Activated CD8-positive, alpha-beta T cell treated with anti-CD3 and anti-CD28 coated beads for 36 hours (primary cell): ENCODE data around the gene PIGQ. TPM values are rescaled to one million over a fixed set of nuclear protein-coding genes. Genes with fewer than 3 reads are reported as not detected.

Experiments
- ATAC-seq: fragments of 200-7000 bp; cut with Tn5 transposase; one replicate; pipeline ENCODE4 v1.10.0; 2021; ENCODE audit warnings: mild to moderate bottlenecking, moderate library complexity
- CTCF ChIA-PET: fragments of 350-600 bp; sonication (Branson Sonifier 250); formaldehyde crosslinking; loops from one replicate; lab custom pipeline; 2021; ENCODE audit warnings: antibody characterized with exemption; lab: Charles Lee
- POLR2A ChIA-PET: fragments of 350-600 bp; sonication (Branson Sonifier 250); formaldehyde crosslinking; loops from one replicate; lab custom pipeline; 2021; ENCODE audit warnings: antibody characterized with exemption; lab: Charles Lee
- DNase-seq: peaks from one replicate; pipeline ENCODE4 v3.0.0-alpha.2; 2020
- H3K27ac Mint-ChIP-seq: one replicate; pipeline ENCODE4 v1.8.0; 2021; ENCODE audit warnings: mild to moderate bottlenecking, mixed read lengths
- H3K27me3 Mint-ChIP-seq: one replicate; pipeline ENCODE4 v1.8.0; 2021; ENCODE audit warnings: mixed read lengths
- H3K36me3 Mint-ChIP-seq: one replicate; pipeline ENCODE4 v1.8.0; 2021; ENCODE audit warnings: low read depth, mixed read lengths
- H3K4me1 Mint-ChIP-seq: one replicate; pipeline ENCODE4 v1.8.0; 2021; ENCODE audit warnings: low read depth, mixed read lengths
- H3K4me3 Mint-ChIP-seq: one replicate; pipeline ENCODE4 v1.8.0; 2021; ENCODE audit warnings: mild to moderate bottlenecking, moderate library complexity, mixed read lengths
- H3K9me3 Mint-ChIP-seq: one replicate; pipeline ENCODE4 v1.8.0; 2021; ENCODE audit warnings: mixed read lengths
- intact Hi-C: fragments of 100-400 bp; cut with micrococcal nuclease; formaldehyde crosslinking; loops from one replicate; pipeline ENCODE4 v1.10.0; 2022
- total RNA-seq, 2 experiments: library from RNA; stranded (reverse); gene quantifications; one replicate each; pipeline ENCODE4 v1.2.3, GENCODE V29; 2021
- TF ChIP-seq, protein P1 (sequence below): fragments of 200-600 bp; IDR thresholded peaks from one replicate; pipeline ENCODE4 v1.8.0; 2022; ENCODE audit warnings: antibody characterized with exemption, mild to moderate bottlenecking

The PIGQ gene
- total RNA-seq, 2 experiments from 2014 or later, result 18.5 to 18.6 TPM

DNA sequence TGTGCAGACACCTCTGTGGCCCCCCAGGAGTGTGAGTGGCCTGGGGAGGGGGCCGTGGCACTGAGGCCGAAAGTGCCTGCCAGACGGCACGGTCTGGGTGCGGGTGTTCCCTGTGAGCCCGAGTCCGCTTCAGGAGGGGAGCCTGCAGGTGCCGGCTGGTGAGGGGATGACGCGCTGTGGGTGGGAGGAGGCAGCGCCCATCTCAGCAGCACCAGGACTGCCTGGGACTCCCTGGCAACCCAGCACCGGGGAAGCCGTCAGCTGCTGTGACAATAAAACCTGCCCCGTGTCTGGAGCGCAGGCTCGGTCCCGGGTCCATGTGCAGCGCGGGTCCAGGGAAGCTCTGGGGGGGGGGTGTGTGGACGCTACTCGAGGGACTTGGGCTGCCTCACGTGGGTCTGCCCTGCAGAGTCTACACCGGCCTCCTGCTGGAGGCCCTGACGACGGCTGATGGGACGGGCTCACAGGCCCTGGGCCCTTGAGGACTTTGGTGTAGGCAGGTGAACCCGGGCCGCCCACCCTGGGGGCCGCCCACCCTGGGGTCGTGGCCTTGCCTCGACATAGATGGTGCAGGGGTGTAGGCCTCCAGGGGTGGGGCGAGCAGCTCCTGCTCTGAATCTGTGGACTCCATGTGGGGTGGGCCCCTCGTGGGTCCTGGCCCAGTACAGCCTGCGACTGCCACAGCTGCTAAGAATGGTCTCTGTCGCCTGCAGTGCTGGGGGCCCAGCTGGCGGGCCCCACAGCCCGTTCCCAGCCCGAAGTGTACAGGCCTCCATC is 14.2 kb downstream of the PIGQ start:
- Mint-ChIP-seq H3K4me1 (peaks cover 5% of the 10 kb centered on the region), H3K9me3 (no peaks in the 10 kb centered on the region)

DNA sequence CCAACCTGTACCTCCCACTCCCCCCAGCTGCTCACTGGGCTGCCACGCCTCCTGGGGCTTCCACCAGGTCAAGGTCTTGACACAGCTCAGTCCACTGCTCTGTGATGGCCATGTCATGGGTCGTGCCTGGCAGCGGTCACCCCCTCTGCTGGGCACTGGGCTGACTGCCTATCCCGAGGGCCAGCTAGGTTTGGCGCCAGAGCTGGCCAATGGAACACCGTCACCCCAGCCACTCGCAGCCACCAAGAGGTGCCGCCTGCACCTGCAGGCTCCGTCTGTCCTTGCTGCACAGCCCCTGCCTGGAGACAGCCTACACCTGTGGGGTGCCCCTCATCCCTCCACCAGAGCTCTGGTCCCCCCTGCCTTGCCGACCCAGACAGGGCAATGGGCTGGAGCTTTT is 15.6 kb downstream of the PIGQ start:
- DNase-seq, result no peak
- Mint-ChIP-seq H3K27ac (no peak overlapping the region), H3K9me3 (no peaks in the 10 kb centered on the region), H3K4me3 (no peak overlapping the region), H3K4me1 (peaks cover 4% of the 10 kb centered on the region), H3K27me3 (no peaks in the 10 kb centered on the region), H3K36me3 (peaks cover 13% of the 10 kb centered on the region)
- intact Hi-C loops, result loop anchor here (10.0 kb wide), 1 partner anchor 79 kb away; the partner anchor contains the start of gene RHOT2
- TF ChIP-seq, protein P1, sequence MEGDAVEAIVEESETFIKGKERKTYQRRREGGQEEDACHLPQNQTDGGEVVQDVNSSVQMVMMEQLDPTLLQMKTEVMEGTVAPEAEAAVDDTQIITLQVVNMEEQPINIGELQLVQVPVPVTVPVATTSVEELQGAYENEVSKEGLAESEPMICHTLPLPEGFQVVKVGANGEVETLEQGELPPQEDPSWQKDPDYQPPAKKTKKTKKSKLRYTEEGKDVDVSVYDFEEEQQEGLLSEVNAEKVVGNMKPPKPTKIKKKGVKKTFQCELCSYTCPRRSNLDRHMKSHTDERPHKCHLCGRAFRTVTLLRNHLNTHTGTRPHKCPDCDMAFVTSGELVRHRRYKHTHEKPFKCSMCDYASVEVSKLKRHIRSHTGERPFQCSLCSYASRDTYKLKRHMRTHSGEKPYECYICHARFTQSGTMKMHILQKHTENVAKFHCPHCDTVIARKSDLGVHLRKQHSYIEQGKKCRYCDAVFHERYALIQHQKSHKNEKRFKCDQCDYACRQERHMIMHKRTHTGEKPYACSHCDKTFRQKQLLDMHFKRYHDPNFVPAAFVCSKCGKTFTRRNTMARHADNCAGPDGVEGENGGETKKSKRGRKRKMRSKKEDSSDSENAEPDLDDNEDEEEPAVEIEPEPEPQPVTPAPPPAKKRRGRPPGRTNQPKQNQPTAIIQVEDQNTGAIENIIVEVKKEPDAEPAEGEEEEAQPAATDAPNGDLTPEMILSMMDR, result no peak
- no peak for ATAC-seq
- POLR2A ChIA-PET, result interaction anchor here (1.3 kb wide), 1 partner anchor 24 kb away, joined by 3 read pairs; no protein-coding TSS in a partner anchor
- CTCF ChIA-PET, result no interaction called here

More for the DNA sequence above, 14.2 kb downstream of the PIGQ start:
- TF ChIP-seq, protein P1, result no peak
- Mint-ChIP-seq H3K4me3 (no peak overlapping the region), H3K27me3 (no peaks in the 10 kb centered on the region), H3K27ac (no peak overlapping the region), H3K36me3 (peaks cover 13% of the 10 kb centered on the region)
- ATAC-seq (no peak), DNase-seq (no peak)
- ChIA-PET CTCF (no interaction called here), POLR2A (interaction anchor here (1.0 kb wide), 1 partner anchor 57 kb away, joined by 3 read pairs; the partner anchor contains the start of gene CAPN15)
- intact Hi-C loops, result loop anchor here (10.0 kb wide), 1 partner anchor 81 kb away; the partner anchor contains the start of gene RHOT2

DNA sequence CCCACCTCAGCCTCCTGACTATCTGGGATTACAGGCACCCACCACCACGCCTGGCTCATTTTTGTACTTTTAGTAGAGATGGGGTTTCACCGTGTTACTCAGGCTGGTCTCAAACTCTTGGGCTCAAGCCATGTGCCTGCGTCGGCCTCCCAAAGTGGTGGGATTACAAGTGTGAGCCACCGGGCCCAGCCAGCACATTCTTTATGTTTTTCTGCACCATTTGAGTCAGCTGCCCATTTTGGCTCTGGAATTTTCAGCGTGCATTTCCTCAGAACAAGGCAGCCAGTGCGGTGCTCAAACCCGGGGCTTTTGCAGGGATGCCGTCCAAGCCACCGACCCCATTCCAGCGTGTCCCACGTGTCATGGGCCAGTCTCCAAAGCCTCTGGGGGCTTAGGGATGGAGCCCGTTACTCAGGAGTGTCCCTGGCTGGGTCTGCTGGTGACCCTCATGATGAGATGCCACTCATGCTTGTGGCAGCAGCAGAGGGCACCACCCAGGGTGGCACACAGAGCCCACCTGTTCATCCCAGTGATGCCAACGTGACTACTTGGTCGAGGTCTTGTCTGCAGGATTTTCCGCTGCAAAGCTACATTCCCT is 16.4 kb downstream of the PIGQ start:
- CTCF ChIA-PET, result no interaction called here
- Mint-ChIP-seq H3K4me1 (peaks cover 10% of the 10 kb centered on the region), H3K27me3 (no peaks in the 10 kb centered on the region), H3K27ac (no peak overlapping the region), H3K4me3 (no peak overlapping the region), H3K9me3 (no peaks in the 10 kb centered on the region), H3K36me3 (peaks cover 13% of the 10 kb centered on the region)
- ATAC-seq (no peak), DNase-seq (no peak)
- POLR2A ChIA-PET, result interaction anchor here (1.3 to 1.4 kb wide), 2 partner anchors 15 to 23 kb away, joined by 3 to 4 read pairs; no protein-coding TSS in a partner anchor
- intact Hi-C loops, result loop anchor here (10.0 kb wide), 1 partner anchor 79 kb away; the partner anchor contains the start of gene RHOT2
- TF ChIP-seq, protein P1, result no peak

DNA sequence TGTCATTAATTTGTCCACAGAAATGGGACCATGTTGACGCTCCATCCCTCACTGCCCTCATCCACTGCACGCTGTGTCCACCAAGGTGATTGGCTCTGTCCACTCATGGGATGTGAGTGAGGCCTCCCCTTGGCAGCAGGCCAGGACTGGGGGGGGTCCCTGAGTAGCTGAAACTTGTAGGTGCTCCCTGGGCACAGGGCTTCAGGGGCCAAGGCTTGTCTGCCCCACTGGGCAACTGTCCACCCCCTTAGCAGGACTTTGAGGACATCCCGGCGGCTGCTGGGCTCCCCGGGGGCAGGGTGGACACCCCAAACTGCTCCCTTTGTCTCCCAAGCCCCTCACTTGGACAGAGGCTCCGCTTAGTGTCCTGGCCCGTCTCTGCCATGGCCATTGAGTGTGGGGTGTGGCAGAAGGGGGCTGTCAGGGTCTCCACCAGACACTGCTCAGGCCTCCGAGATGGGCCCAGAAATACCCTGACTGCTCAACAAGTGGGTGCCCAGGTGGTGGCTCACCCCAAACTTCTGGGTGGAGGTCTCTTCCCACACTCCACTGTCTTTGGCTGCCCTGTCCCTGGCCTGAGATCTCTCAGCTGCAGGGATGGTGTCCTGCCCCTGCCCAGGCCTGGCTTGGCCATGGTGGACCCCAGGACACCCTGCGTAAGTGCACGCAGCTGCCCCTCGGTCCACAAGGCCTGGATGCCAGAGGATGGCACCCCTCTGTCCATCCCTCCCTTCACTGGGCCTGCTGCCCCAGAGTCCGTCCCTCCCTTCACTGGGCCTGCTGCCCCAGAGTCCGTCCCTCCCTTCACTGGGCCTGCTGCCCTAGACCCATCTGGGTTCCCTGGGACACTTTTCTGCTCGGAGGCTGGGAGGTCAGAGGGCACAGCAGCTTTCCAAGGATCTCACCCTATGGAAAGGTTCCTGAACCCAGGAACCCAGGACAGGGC is 17.1 kb downstream of the PIGQ start:
- Mint-ChIP-seq H3K36me3 (peaks cover 13% of the 10 kb centered on the region), H3K27me3 (no peaks in the 10 kb centered on the region), H3K4me1 (peaks cover 12% of the 10 kb centered on the region), H3K4me3 (peak overlapping the region; percentile 83), H3K9me3 (no peaks in the 10 kb centered on the region), H3K27ac (peak overlapping the region; percentile 98)
- CTCF ChIA-PET, result no interaction called here
- no peak for ATAC-seq
- DNase-seq, result no peak
- TF ChIP-seq, protein P1, result no peak
- intact Hi-C loops, result loop anchor here (10.0 kb wide), 1 partner anchor 78 kb away; the partner anchor contains the start of gene RHOT2
- POLR2A ChIA-PET, result interaction anchor here (1.1 to 1.9 kb wide), 6 partner anchors 12 to 109 kb away, joined by 3 to 8 read pairs (median 4); partner anchors contain the start of gene METTL26
